C4-2B (cell line): ENCODE results near the gene TMCC1.

Experiments used
- ZFX ChIP-seq: fragments of 450-650 bp; IDR thresholded peaks from 2 replicates; pipeline ENCODE4 v1.6.1; 2017
- TF ChIP-seq, protein P1 (sequence below): fragments of 450-650 bp; conservative IDR thresholded peaks from 2 replicates; pipeline ENCODE4 v1.5.1; 2017; ENCODE audit warnings: mild to moderate bottlenecking

- TF ChIP-seq, protein P1, sequence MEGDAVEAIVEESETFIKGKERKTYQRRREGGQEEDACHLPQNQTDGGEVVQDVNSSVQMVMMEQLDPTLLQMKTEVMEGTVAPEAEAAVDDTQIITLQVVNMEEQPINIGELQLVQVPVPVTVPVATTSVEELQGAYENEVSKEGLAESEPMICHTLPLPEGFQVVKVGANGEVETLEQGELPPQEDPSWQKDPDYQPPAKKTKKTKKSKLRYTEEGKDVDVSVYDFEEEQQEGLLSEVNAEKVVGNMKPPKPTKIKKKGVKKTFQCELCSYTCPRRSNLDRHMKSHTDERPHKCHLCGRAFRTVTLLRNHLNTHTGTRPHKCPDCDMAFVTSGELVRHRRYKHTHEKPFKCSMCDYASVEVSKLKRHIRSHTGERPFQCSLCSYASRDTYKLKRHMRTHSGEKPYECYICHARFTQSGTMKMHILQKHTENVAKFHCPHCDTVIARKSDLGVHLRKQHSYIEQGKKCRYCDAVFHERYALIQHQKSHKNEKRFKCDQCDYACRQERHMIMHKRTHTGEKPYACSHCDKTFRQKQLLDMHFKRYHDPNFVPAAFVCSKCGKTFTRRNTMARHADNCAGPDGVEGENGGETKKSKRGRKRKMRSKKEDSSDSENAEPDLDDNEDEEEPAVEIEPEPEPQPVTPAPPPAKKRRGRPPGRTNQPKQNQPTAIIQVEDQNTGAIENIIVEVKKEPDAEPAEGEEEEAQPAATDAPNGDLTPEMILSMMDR: no peak
- no peak for TF ChIP-seq ZFX
These were observed 134.7 kb downstream of the TMCC1 start for GRCh38 chr3:129758785-129759320.
